A549 (cell line): Measurements from ENCODE around the gene DMAC2L. TPM values are rescaled to one million over a fixed set of nuclear protein-coding genes. Genes with fewer than 3 reads are reported as not detected.

Source experiments
- ATAC-seq, 2 experiments: fragments of 200-7000 bp in 1 of 2; fragments of >200 bp in 1 of 2; cut with Nextera tagmentation in 1 of 2; cut with Tn5 transposase in 1 of 2; 3 replicates each; pipeline versions ENCODE4 v1.8.0 to v1.9.1; 2018 to 2020; ENCODE audit warnings: mild to moderate bottlenecking in 1 of 2, moderate library complexity in 1 of 2
- CTCF ChIA-PET: fragments of 300-600 bp; sonication (Branson Sonifier 250); formaldehyde crosslinking; extraction: SDS; loops from one replicate; lab custom pipeline; 2021; ENCODE audit warnings: antibody characterized with exemption, inconsistent platforms; lab: Yijun Ruan, JAX
- POLR2A ChIA-PET: fragments of 350-600 bp; formaldehyde crosslinking; extraction: SDS; loops from one replicate; lab custom pipeline; 2021; ENCODE audit warnings: antibody characterized with exemption, inconsistent platforms; lab: Yijun Ruan, JAX
- DNase-seq, 2 experiments: peaks; one replicate each; pipeline versions ENCODE4 v3.0.0 to v3.0.0-alpha.2; 2011 to 2016; ENCODE audit warnings: low read depth in 1 of 2, low spot score in 1 of 2
- FAIRE-seq: peaks from 2 replicates; lab custom pipeline; 2011; peaks lifted over from hg19 to GRCh38; lab: Jason Lieb, UNC
- H3K27ac ChIP-seq, 2 experiments: fragments of >200 bp; sonication (Bioruptor Twin); formaldehyde crosslinking; 3 replicates each; pipeline ENCODE4 v1.5.1; 2016 to 2017
- H3K4me1 ChIP-seq: fragments of >200 bp; sonication (Bioruptor Twin); formaldehyde crosslinking; 3 replicates; pipeline ENCODE4 v1.6.1; 2016
- H3K4me2 ChIP-seq: fragments of >200 bp; sonication (Bioruptor Twin); formaldehyde crosslinking; 3 replicates; pipeline ENCODE4 v1.6.1; 2016
- H3K4me3 ChIP-seq: fragments of >200 bp; sonication (Bioruptor Twin); formaldehyde crosslinking; 3 replicates; pipeline ENCODE4 v1.5.1; 2016
- H3K9me3 ChIP-seq: fragments of >200 bp; sonication (Bioruptor Twin); formaldehyde crosslinking; 3 replicates; pipeline ENCODE4 v1.6.1; 2016
- CHD2 ChIP-seq: fragments of 150-350 bp; IDR thresholded peaks from 2 replicates; pipeline ENCODE4 v1.6.1; 2014; ENCODE audit warnings: low read length; ENCODE audit not compliant: partially characterized antibody
- EHMT2 ChIP-seq: fragments of 200-600 bp; sonication (generic); IDR thresholded peaks from 2 replicates; pipeline ENCODE4 v1.6.1; 2016; ENCODE audit warnings: antibody characterized with exemption, low read depth, mild to moderate bottlenecking, moderate library complexity
- EP300 ChIP-seq, 2 experiments: fragments of >200 bp; sonication (Bioruptor Twin); formaldehyde crosslinking; IDR thresholded peaks; 2 replicates in 1 of 2; 3 replicates in 1 of 2; pipeline ENCODE4 v1.6.1; 2016 to 2017
- FOSL2 ChIP-seq, 2 experiments: fragments of 450-650 bp in 1 of 2; fragments of >200 bp in 1 of 2; sonication (Bioruptor Twin) in 1 of 2; formaldehyde crosslinking; IDR thresholded peaks; 2 replicates each; pipeline versions ENCODE4 v1.5.0 to v1.6.1; 2016 to 2020; ENCODE audit warnings: mild to moderate bottlenecking in 1 of 2, moderate library complexity in 1 of 2
- FOXS1 ChIP-seq: fragments of 250-450 bp; sonication (Bioruptor Pico); IDR thresholded peaks from 2 replicates; pipeline ENCODE4 v1.5.0; 2020; ENCODE audit warnings: mild to moderate bottlenecking, moderate library complexity
- HEYL ChIP-seq: fragments of 250-450 bp; sonication (Bioruptor Pico); IDR thresholded peaks from 2 replicates; pipeline ENCODE4 v1.8.0; 2021; ENCODE audit warnings: mild to moderate bottlenecking, moderate library complexity
- HOXA7 ChIP-seq: fragments of 250-450 bp; sonication (Bioruptor Pico); IDR thresholded peaks from 2 replicates; pipeline ENCODE4 v1.5.0; 2020; ENCODE audit warnings: mild to moderate bottlenecking, moderate library complexity
- HOXB5 ChIP-seq: fragments of 250-450 bp; sonication (Bioruptor Pico); IDR thresholded peaks from 2 replicates; pipeline ENCODE4 v1.5.0; 2020; ENCODE audit warnings: mild to moderate bottlenecking, moderate library complexity
- MAFK ChIP-seq: fragments of 450-650 bp; IDR thresholded peaks from 2 replicates; pipeline ENCODE4 v1.6.1; 2014; ENCODE audit not compliant: partially characterized antibody
- MAZ ChIP-seq: fragments of 150-350 bp; IDR thresholded peaks from 2 replicates; pipeline ENCODE4 v1.6.1; 2014; ENCODE audit warnings: antibody characterized with exemption, low read depth, low read length, borderline replicate concordance
- POLR2AphosphoS2 ChIP-seq: conservative IDR thresholded peaks from 2 replicates; pipeline ENCODE4 v1.6.1; 2012; ENCODE audit warnings: low read length, improper control_type of control experiment, inconsistent platforms
- RAD21 ChIP-seq, 2 experiments: fragments of >200 bp in 1 of 2; sonication (Bioruptor Twin) in 1 of 2; formaldehyde crosslinking in 1 of 2; IDR thresholded peaks in 1 of 2; conservative IDR thresholded peaks in 1 of 2; 2 replicates in 1 of 2; 3 replicates in 1 of 2; pipeline ENCODE4 v1.6.1; 2012 to 2018; ENCODE audit warnings: inconsistent platforms in 1 of 2
- RARB ChIP-seq: fragments of 250-450 bp; sonication (Bioruptor Pico); IDR thresholded peaks from 2 replicates; pipeline ENCODE4 v1.8.0; 2021; ENCODE audit warnings: mild to moderate bottlenecking, moderate library complexity
- USF2 ChIP-seq: fragments of 450-650 bp; IDR thresholded peaks from 2 replicates; pipeline ENCODE4 v1.6.1; 2014; ENCODE audit warnings: antibody characterized with exemption
- ZNF302 ChIP-seq: fragments of 250-450 bp; sonication (Bioruptor Pico); IDR thresholded peaks from 2 replicates; pipeline ENCODE4 v1.9.0; 2021; ENCODE audit warnings: inconsistent platforms, mild to moderate bottlenecking, moderate library complexity
- WGBS: methylation state at CpG from one replicate; pipeline ENCODE4 v1.1.6; 2017; ENCODE audit errors: missing lambda C conversion rate; 5-methylcytosine and 5-hydroxymethylcytosine counted together
- polyA plus RNA-seq, 4 experiments: library from polyadenylated mRNA; depleted of rRNA in 3 of 4; stranded (reverse); fragments of >200 nt; fragmentation: RNase III in 1 of 4; extraction: RNeasy Plus Mini Kit Qiagen cat#74134 plus additional on column Dnase treatment in 1 of 4; gene quantifications; 2 replicates in 3 of 4; 3 replicates in 1 of 4; pipeline ENCODE4 v1.2.3, GENCODE V29; 2011 to 2017

DMAC2L gene
- polyA plus RNA-seq, 2 of the 4 experiments (the other 2 are of a cell fraction): 14.0 to 24.6 TPM

GRCh38 chr14:50331596-50331995 is 19.5 kb downstream of the DMAC2L start:
- DNase-seq (no peak), FAIRE-seq (no peak), ATAC-seq (0 out of 6 replicates have a peak, but pooled peaks of 1 of the 2 experiments have one; percentile 17)
- Histone ChIP-seq H3K4me1 (no peaks in the 10 kb centered on the region), H3K9me3 (no peaks in the 10 kb centered on the region), H3K4me2 (no peak overlapping the region), H3K27ac (no peak overlapping the region), H3K4me3 (no peak overlapping the region)
- TF ChIP-seq ZNF302 (CRISPR knock-in tag): no peak
- TF ChIP-seq EP300 (IDR thresholded peaks at IDR 0.05): no peak
- TF ChIP-seq HOXA7: no peak
- TF ChIP-seq RAD21 (conservative IDR thresholded peaks at IDR 0.05 in 1 of 2, IDR thresholded peaks at IDR 0.05 in 1 of 2): no peak
- TF ChIP-seq HOXB5: no peak
- TF ChIP-seq POLR2AphosphoS2: no peak
- ChIA-PET CTCF (interaction anchor here (0.9 to 1.6 kb wide), 3 partner anchors 11 to 63 kb away, joined by 3 to 17 read pairs (median 3); no protein-coding TSS in a partner anchor), POLR2A (interaction anchor here (0.7 kb wide), 1 partner anchor 19 kb away, joined by 3 read pairs; the partner anchor contains the start of genes DMAC2L and L2HGDH)

DNA sequence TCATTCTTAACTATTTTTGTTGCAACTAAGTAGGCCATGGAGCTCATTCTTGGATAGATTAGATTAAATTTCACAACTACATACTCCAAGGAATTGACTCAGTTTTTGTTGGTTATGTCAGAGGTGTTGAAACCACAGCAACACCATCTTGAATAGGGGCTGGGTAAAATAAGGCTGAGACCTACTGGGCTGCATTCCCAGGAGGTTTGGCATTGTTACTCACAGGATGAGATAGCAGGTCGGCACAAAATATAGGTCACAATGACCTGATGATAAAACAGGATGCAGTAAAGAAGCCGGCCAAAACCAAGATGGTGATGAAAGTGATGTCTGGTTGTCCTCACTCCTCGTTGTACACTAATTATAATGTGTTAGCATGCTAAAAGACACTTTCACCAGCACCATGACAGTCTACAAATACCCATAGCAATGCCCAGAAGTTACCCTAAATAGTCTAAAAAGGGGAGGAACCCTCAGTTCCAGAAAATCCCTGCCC is 20.9 kb downstream of the DMAC2L start:
- ChIA-PET POLR2A (no interaction called here), CTCF (interaction anchor here (0.6 to 0.7 kb wide), 2 partner anchors 9 to 1252 kb away, joined by 4 to 6 read pairs; no protein-coding TSS in a partner anchor)
- Histone ChIP-seq H3K4me2 (no peak overlapping the region), H3K4me1 (no peaks in the 10 kb centered on the region), H3K9me3 (no peaks in the 10 kb centered on the region), H3K27ac (no peak overlapping the region), H3K4me3 (no peak overlapping the region)
- ATAC-seq (no peak), DNase-seq (no peak), FAIRE-seq (no peak)
- 68% methylated on average over 3 of the region's 3 CpGs for WGBS
- TF ChIP-seq EP300 (IDR thresholded peaks at IDR 0.05): no peak
- TF ChIP-seq FOXS1 (CRISPR knock-in tag): no peak
- TF ChIP-seq FOSL2 (IDR thresholded peaks at IDR 0.05): no peak
- no peak for TF ChIP-seq FOSL2 (CRISPR knock-in tag; IDR thresholded peaks at IDR 0.05)
- no peak for TF ChIP-seq RARB

DNA sequence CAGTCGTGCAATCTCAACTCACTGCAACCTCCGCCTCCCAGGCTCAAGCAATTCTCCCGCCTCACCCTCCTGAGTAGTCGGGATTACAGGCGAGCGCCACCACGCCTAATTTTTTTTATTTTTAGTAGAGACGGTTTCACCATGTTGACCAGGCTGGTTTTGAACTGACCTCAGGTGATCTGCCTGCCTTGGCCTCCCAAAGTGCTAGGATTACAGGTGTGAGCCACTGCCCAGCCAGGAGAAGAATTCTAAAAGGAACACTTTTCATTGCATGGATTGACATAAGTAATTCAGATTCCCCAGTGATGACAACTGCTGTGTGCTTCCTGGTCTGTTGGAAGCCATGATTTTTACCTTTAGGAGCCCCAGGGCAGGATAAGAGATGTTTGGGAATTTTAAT is 22.1 kb downstream of the DMAC2L start:
- TF ChIP-seq CHD2: no peak
- TF ChIP-seq MAZ: no peak
- no peak for TF ChIP-seq MAFK
- TF ChIP-seq HEYL (CRISPR knock-in tag): no peak
- CTCF ChIA-PET: interaction anchor here (0.9 kb wide), 1 partner anchor 11 kb away, joined by 3 read pairs; no protein-coding TSS in a partner anchor
- FAIRE-seq (no peak), ATAC-seq (no peak), DNase-seq (no peak)
- no peak overlapping the region for H3K4me2 ChIP-seq
- no peaks in the 10 kb centered on the region for H3K4me1 ChIP-seq
- H3K4me3 ChIP-seq: no peak overlapping the region
- POLR2A ChIA-PET: no interaction called here
- H3K27ac ChIP-seq: no peak overlapping the region
- no peaks in the 10 kb centered on the region for H3K9me3 ChIP-seq
- 91% methylated on average over 8 of the region's 8 CpGs for WGBS

GRCh38 chr14:50335389-50335788 is 23.3 kb downstream of the DMAC2L start:
- ChIA-PET POLR2A (interaction anchor here (0.6 kb wide), 1 partner anchor 517 kb away, joined by 3 read pairs; no protein-coding TSS in a partner anchor), CTCF (interaction anchor here (0.9 to 1.8 kb wide), 3 partner anchors 14 to 197 kb away, joined by 3 to 6 read pairs (median 3); no protein-coding TSS in a partner anchor)
- no peak overlapping the region for H3K27ac ChIP-seq
- H3K4me2 ChIP-seq: no peak overlapping the region
- WGBS: 66% methylated on average over 7 of the region's 7 CpGs
- no peak overlapping the region for H3K4me3 ChIP-seq
- peak in 1 of 2 experiments; percentile 54 for DNase-seq
- FAIRE-seq: no peak
- no peaks in the 10 kb centered on the region for H3K4me1 ChIP-seq
- TF ChIP-seq USF2 (peak; percentile 50), EHMT2 (no peak)
- ATAC-seq: peak; percentile 38 to 74; a peak in 4 of 6 replicates
- H3K9me3 ChIP-seq: no peaks in the 10 kb centered on the region
